DOHH2 (cell line): Measurements from ENCODE around the gene HS3ST4.

Experiments used
- CTCF ChIP-seq: fragments of 200-600 bp; sonication (generic); IDR thresholded peaks from one replicate; pipeline ENCODE4 v1.5.1; 2014; ENCODE audit warnings: antibody characterized with exemption, mild to moderate bottlenecking, low read depth, low read length; ENCODE audit not compliant: poor library complexity, severe bottlenecking
- EZH2phosphoT487 ChIP-seq: fragments of 200-600 bp; sonication (generic); IDR thresholded peaks from 2 replicates; pipeline ENCODE4 v1.6.1; 2017; ENCODE audit warnings: borderline replicate concordance, mild to moderate bottlenecking, antibody characterized with exemption, low read length, moderate library complexity, mixed read lengths

GRCh38 chr16:26041952-26042668, 350.4 kb downstream of the HS3ST4 start:
- no peak for TF ChIP-seq CTCF
- TF ChIP-seq EZH2phosphoT487, result no peak
